ENCODE measurements around the gene LINC01488. TPM values are rescaled to one million over a fixed set of nuclear protein-coding genes. Genes with fewer than 3 reads are reported as not detected.

LINC01488 gene
- total RNA-seq, 4 donors from 2014 or later: not detected

GRCh38 chr11:69463995-69464960 lies 17.2 kb upstream of the LINC01488 start:
- WGBS, 2 donors: 68 to 76% methylated on average over 16 of the region's 16 CpGs
- no peak for DNase-seq (ENCODE audit: low spot score in 2 of 2)
- intact Hi-C loops (cut with DNase I; ENCODE audit: low total_unique reads): no loop called here
- H3K4me3 ChIP-seq (ENCODE audit: low read depth, poor library complexity, severe bottlenecking): no peak overlapping the region
- TF ChIP-seq CTCF (IDR thresholded peaks at IDR 0.05): no peak
- TF ChIP-seq POLR2A (IDR thresholded peaks at IDR 0.05): no peak

- no peak for DNase-seq (ENCODE audit: low spot score in 2 of 2)
These were observed 16.0 kb upstream of the LINC01488 start for GRCh38 chr11:69465236-69466000.

GRCh38 chr11:69466039-69466438 lies 15.4 kb upstream of the LINC01488 start:
- no peak for DNase-seq (ENCODE audit: low spot score in 2 of 2)
- TF ChIP-seq CTCF (IDR thresholded peaks at IDR 0.05) (no peak), POLR2A (IDR thresholded peaks at IDR 0.05) (no peak)
- 53 to 59% methylated on average over 6 of the region's 6 CpGs for WGBS, 2 donors
- no peak overlapping the region for H3K4me3 ChIP-seq (ENCODE audit: low read depth, poor library complexity, severe bottlenecking)
- intact Hi-C loops (cut with DNase I; ENCODE audit: low total_unique reads): no loop called here

More at GRCh38 chr11:69465236-69466000, 16.0 kb upstream of the LINC01488 start:
- no peak for TF ChIP-seq POLR2A (IDR thresholded peaks at IDR 0.05)
- TF ChIP-seq CTCF (IDR thresholded peaks at IDR 0.05): no peak
- intact Hi-C loops (cut with DNase I; ENCODE audit: low total_unique reads): no loop called here
- WGBS, 2 donors: 58 to 63% methylated on average over 15 to 17 of the region's 17 CpGs
- H3K4me3 ChIP-seq (ENCODE audit: low read depth, poor library complexity, severe bottlenecking): no peak overlapping the region

- intact Hi-C loops (cut with DNase I; ENCODE audit: low total_unique reads): no loop called here
- TF ChIP-seq POLR2A (IDR thresholded peaks at IDR 0.05) (no peak), CTCF (IDR thresholded peaks at IDR 0.05) (no peak)
- DNase-seq (ENCODE audit: low spot score in 2 of 2): no peak
- no peak overlapping the region for H3K4me3 ChIP-seq (ENCODE audit: low read depth, poor library complexity, severe bottlenecking)
- WGBS, 2 donors: 84 to 88% methylated on average over 4 of the region's 4 CpGs
These were observed 14.3 kb upstream of the LINC01488 start for GRCh38 chr11:69467196-69467595.

GRCh38 chr11:69467646-69468045 lies 13.8 kb upstream of the LINC01488 start:
- DNase-seq (ENCODE audit: low spot score in 2 of 2): no peak
- 91 to 92% methylated on average over 9 of the region's 9 CpGs for WGBS, 2 donors
- intact Hi-C loops (cut with DNase I; ENCODE audit: low total_unique reads): no loop called here

More at GRCh38 chr11:69467646-69468045, 13.8 kb upstream of the LINC01488 start:
- no peak overlapping the region for H3K4me3 ChIP-seq (ENCODE audit: low read depth, poor library complexity, severe bottlenecking)
- TF ChIP-seq POLR2A (IDR thresholded peaks at IDR 0.05): no peak
- TF ChIP-seq CTCF (IDR thresholded peaks at IDR 0.05): no peak
